Thyroid gland (tissue), 4 donors: ENCODE data around the gene EGFL6. TPM values are rescaled to one million over a fixed set of nuclear protein-coding genes. Genes with fewer than 3 reads are reported as not detected.

Source experiments
- DNase-seq, 2 donors: peaks; one replicate each; pipeline ENCODE4 v3.0.0-alpha.2; 2019
- H3K27ac ChIP-seq, 3 donors: fragments of 200-600 bp; sonication (generic); 1 replicate in 2 of 3; 2 replicates in 1 of 3; pipeline ENCODE4 v1.5.1; 2016 to 2019; ENCODE audit warnings: mild to moderate bottlenecking in 1 of 3, moderate library complexity in 1 of 3
- H3K27me3 ChIP-seq: fragments of 200-600 bp; sonication (generic); one replicate; pipeline ENCODE4 v1.5.1; 2019
- H3K36me3 ChIP-seq, 2 donors: fragments of 200-600 bp; sonication (generic); one replicate each; pipeline ENCODE4 v1.5.1; 2016 to 2019
- H3K4me1 ChIP-seq, 2 donors: fragments of 200-600 bp; sonication (generic); one replicate each; pipeline ENCODE4 v1.5.1; 2017 to 2019
- H3K4me3 ChIP-seq, 3 donors: fragments of 200-600 bp; sonication (generic); replicated peaks in 1 of 3; 1 replicate in 2 of 3; 2 replicates in 1 of 3; pipeline ENCODE4 v1.5.1; 2016; ENCODE audit warnings: mild to moderate bottlenecking in 1 of 3
- H3K9me3 ChIP-seq: fragments of 200-600 bp; sonication (generic); one replicate; pipeline ENCODE4 v1.5.1; 2017
- CTCF ChIP-seq, 6 experiments: fragments of 200-600 bp in 3 of 6; fragments of 450-650 bp in 3 of 6; sonication (generic) in 3 of 6; IDR thresholded peaks; one replicate each; pipeline ENCODE4 v1.5.1; 2016 to 2019; ENCODE audit warnings: antibody characterized with exemption in 6 of 6, mild to moderate bottlenecking in 2 of 6, inconsistent platforms in 1 of 6, moderate library complexity in 1 of 6
- POLR2A ChIP-seq, 2 donors: fragments of 450-650 bp; IDR thresholded peaks; one replicate each; pipeline ENCODE4 v1.6.1; 2017; ENCODE audit warnings: antibody characterized with exemption in 2 of 2, mild to moderate bottlenecking in 2 of 2, moderate library complexity in 1 of 2
- WGBS, 2 donors: methylation state at CpG; one replicate each; pipeline ENCODE4 v1.1.5; 2017; 5-methylcytosine and 5-hydroxymethylcytosine counted together
- intact Hi-C: fragments of 100-400 bp; cut with DNase I; formaldehyde crosslinking; loops from one replicate; pipeline ENCODE4 v1.15.1; 2023
- total RNA-seq, 4 donors: library from RNA; depleted of rRNA; stranded (reverse); fragments of >200 nt; gene quantifications; one replicate each; pipeline ENCODE4 v1.2.3, GENCODE V29; 2016

EGFL6 gene
- total RNA-seq, 4 donors from 2014 or later: not detected

- H3K36me3 ChIP-seq: no peaks in the 10 kb centered on the region
- H3K4me1 ChIP-seq: no peaks in the 10 kb centered on the region
- 87 to 94% methylated on average over 4 to 7 of the region's 7 CpGs for WGBS, 2 donors
- no peak overlapping the region for H3K4me3 ChIP-seq
- H3K27me3 ChIP-seq: no peaks in the 10 kb centered on the region
- no peak for DNase-seq
- intact Hi-C loops: no loop called here
- H3K9me3 ChIP-seq: no peaks in the 10 kb centered on the region
- TF ChIP-seq CTCF (IDR thresholded peaks at IDR 0.05) (no peak), POLR2A (IDR thresholded peaks at IDR 0.05) (no peak)
- H3K27ac ChIP-seq: no peak overlapping the region
Measured at GRCh38 chrX:13535376-13536165, 33.8 kb upstream of the EGFL6 start.

- Histone ChIP-seq H3K4me1 (no peaks in the 10 kb centered on the region), H3K36me3 (no peaks in the 10 kb centered on the region), H3K27me3 (no peaks in the 10 kb centered on the region), H3K27ac (no peak overlapping the region), H3K4me3 (no peak overlapping the region), H3K9me3 (no peaks in the 10 kb centered on the region)
- WGBS, 2 donors: 79 to 91% methylated on average over 4 of the region's 4 CpGs
- DNase-seq: no peak
- intact Hi-C loops: no loop called here
- TF ChIP-seq CTCF (IDR thresholded peaks at IDR 0.05): no peak
- no peak for TF ChIP-seq POLR2A (IDR thresholded peaks at IDR 0.05)
Measured at GRCh38 chrX:13536551-13536950, 32.9 kb upstream of the EGFL6 start.

- Histone ChIP-seq H3K4me1 (no peaks in the 10 kb centered on the region), H3K4me3 (no peak overlapping the region), H3K27ac (no peak overlapping the region), H3K36me3 (no peaks in the 10 kb centered on the region), H3K27me3 (no peaks in the 10 kb centered on the region), H3K9me3 (no peaks in the 10 kb centered on the region)
- intact Hi-C loops: no loop called here
- TF ChIP-seq CTCF (IDR thresholded peaks at IDR 0.05) (no peak), POLR2A (IDR thresholded peaks at IDR 0.05) (no peak)
- no peak for DNase-seq
- 88 to 91% methylated on average over 3 of the region's 3 CpGs for WGBS, 2 donors
Measured at GRCh38 chrX:13538414-13538813, 31.0 kb upstream of the EGFL6 start.

- H3K27me3 ChIP-seq: no peaks in the 10 kb centered on the region
- no peak for DNase-seq
- WGBS, 2 donors: 85 to 88% methylated on average over 2 of the region's 2 CpGs
- H3K36me3 ChIP-seq: no peaks in the 10 kb centered on the region
- no peak overlapping the region for H3K27ac ChIP-seq
- H3K4me3 ChIP-seq: no peak overlapping the region
- no peaks in the 10 kb centered on the region for H3K9me3 ChIP-seq
- TF ChIP-seq CTCF (IDR thresholded peaks at IDR 0.05): no peak
- no peak for TF ChIP-seq POLR2A (IDR thresholded peaks at IDR 0.05)
- intact Hi-C loops: no loop called here
- H3K4me1 ChIP-seq: no peaks in the 10 kb centered on the region
Measured at GRCh38 chrX:13540602-13541001, 28.8 kb upstream of the EGFL6 start.

GRCh38 chrX:13545726-13546125, 23.7 kb upstream of the EGFL6 start:
- TF ChIP-seq CTCF (IDR thresholded peaks at IDR 0.05) (no peak), POLR2A (IDR thresholded peaks at IDR 0.05) (no peak)
- Histone ChIP-seq H3K27me3 (no peaks in the 10 kb centered on the region), H3K27ac (no peak overlapping the region), H3K9me3 (no peaks in the 10 kb centered on the region), H3K4me3 (no peak overlapping the region), H3K4me1 (no peaks in the 10 kb centered on the region), H3K36me3 (no peaks in the 10 kb centered on the region)
- 87 to 90% methylated on average over 2 of the region's 2 CpGs for WGBS, 2 donors
- intact Hi-C loops: no loop called here
- DNase-seq: no peak
